Measurements from ENCODE around the gene CPAMD8. TPM values are rescaled to one million over a fixed set of nuclear protein-coding genes. Genes with fewer than 3 reads are reported as not detected.

CPAMD8 gene
- total and polyA plus RNA-seq, 2 donors (not counting 1 experiment from before 2014, with no cell fraction given), result 1.1 to 2.7 TPM

- intact Hi-C loops (cut with micrococcal nuclease), result no loop called here
- no peak overlapping the region for H3K4me3 ChIP-seq (ENCODE audit: control extremely low read depth in 1 of 5, extremely low read depth in 1 of 5, insufficient read depth in 1 of 5, low read depth in 2 of 5, low read length in 4 of 5)
- no peaks in the 10 kb centered on the region for H3K79me2 ChIP-seq (ENCODE audit: control insufficient read depth, insufficient read depth, low read length)
- no peak for TF ChIP-seq CTCF (IDR thresholded peaks at IDR 0.05)
- H3K27me3 Mint-ChIP-seq, result peaks cover 15% of the 10 kb centered on the region
- H2AFZ ChIP-seq (ENCODE audit: insufficient read depth, low read depth, low read length, poor library complexity, severe bottlenecking), result no peak overlapping the region
- H3K4me1 ChIP-seq (ENCODE audit: control insufficient read depth in 2 of 2, insufficient read depth in 2 of 2, low read length in 2 of 2), result no peaks in the 10 kb centered on the region
- no peaks in the 10 kb centered on the region for H3K36me3 ChIP-seq (replicated peaks in 1 of 2; ENCODE audit: control extremely low read depth in 1 of 2, control insufficient read depth in 1 of 2, extremely low read depth in 1 of 2, insufficient read depth in 2 of 2, low read length in 1 of 2)
- peaks cover 0 to 10% (median 0%) of the 10 kb centered on the region in 4 experiments for H3K27me3 ChIP-seq (replicated peaks in 1 of 4; ENCODE audit: control extremely low read depth in 1 of 4, control insufficient read depth in 3 of 4, insufficient read depth in 4 of 4, low read length in 3 of 4)
- H3K9me3 Mint-ChIP-seq (ENCODE audit: insufficient read depth), result peaks cover 8% of the 10 kb centered on the region
- H3K27ac Mint-ChIP-seq, result no peak overlapping the region
- no peak overlapping the region for H3K27ac ChIP-seq (ENCODE audit: low read length in 2 of 2)
- no peak overlapping the region for H3K4me2 ChIP-seq (replicated peaks; ENCODE audit: low read depth, low read length, poor library complexity, severe bottlenecking)
- WGBS (ENCODE audit: insufficient coverage), result 62% methylated on average over 1 of the region's 1 CpG
- peaks cover 0 to 47% (median 4%) of the 10 kb centered on the region in 3 donors for H3K9me3 ChIP-seq (ENCODE audit: control extremely low read depth in 1 of 3, control insufficient read depth in 2 of 3, insufficient read depth in 1 of 3, low read length in 2 of 3)
- POLR2A ChIA-PET, result no interaction called here
- ATAC-seq (ENCODE audit: low read depth) (no peak), DNase-seq (no peak)
- CTCF ChIA-PET, result no interaction called here
- no peak overlapping the region for H3K4me3 Mint-ChIP-seq
- H3K9ac ChIP-seq (ENCODE audit: low read length), result no peak overlapping the region
- H4K20me1 ChIP-seq (ENCODE audit: control insufficient read depth, insufficient read depth, low read length, poor library complexity, severe bottlenecking), result no peaks in the 10 kb centered on the region
- no peaks in the 10 kb centered on the region for H3K4me1 Mint-ChIP-seq
Measured at GRCh38 chr19:16922592-16922934, 104.0 kb downstream of the CPAMD8 start.

- POLR2A ChIA-PET, result no interaction called here
- Histone ChIP-seq H2AFZ (ENCODE audit: insufficient read depth, low read depth, low read length, poor library complexity, severe bottlenecking) (no peak overlapping the region), H3K9me3 (ENCODE audit: control extremely low read depth in 1 of 3, control insufficient read depth in 2 of 3, insufficient read depth in 1 of 3, low read length in 2 of 3) (peaks cover 0 to 46% (median 4%) of the 10 kb centered on the region in 3 donors), H4K20me1 (ENCODE audit: control insufficient read depth, insufficient read depth, low read length, poor library complexity, severe bottlenecking) (no peaks in the 10 kb centered on the region), H3K27me3 (replicated peaks in 1 of 4; ENCODE audit: control extremely low read depth in 1 of 4, control insufficient read depth in 3 of 4, insufficient read depth in 4 of 4, low read length in 3 of 4) (peaks cover 0 to 10% (median 0%) of the 10 kb centered on the region in 4 experiments), H3K9ac (ENCODE audit: low read length) (no peak overlapping the region), H3K4me2 (replicated peaks; ENCODE audit: low read depth, low read length, poor library complexity, severe bottlenecking) (no peak overlapping the region), H3K36me3 (replicated peaks in 1 of 2; ENCODE audit: control extremely low read depth in 1 of 2, control insufficient read depth in 1 of 2, extremely low read depth in 1 of 2, insufficient read depth in 2 of 2, low read length in 1 of 2) (no peaks in the 10 kb centered on the region), H3K79me2 (ENCODE audit: control insufficient read depth, insufficient read depth, low read length) (no peaks in the 10 kb centered on the region), H3K4me3 (ENCODE audit: control extremely low read depth in 1 of 5, extremely low read depth in 1 of 5, insufficient read depth in 1 of 5, low read depth in 2 of 5, low read length in 4 of 5) (no peak overlapping the region), H3K4me1 (ENCODE audit: control insufficient read depth in 2 of 2, insufficient read depth in 2 of 2, low read length in 2 of 2) (no peaks in the 10 kb centered on the region), H3K27ac (ENCODE audit: low read length in 2 of 2) (no peak overlapping the region)
- H3K9me3 Mint-ChIP-seq (ENCODE audit: insufficient read depth), result peaks cover 8% of the 10 kb centered on the region
- no peak overlapping the region for H3K4me3 Mint-ChIP-seq
- WGBS (ENCODE audit: insufficient coverage), result 91% methylated on average over 21 of the region's 21 CpGs
- H3K27me3 Mint-ChIP-seq, result peaks cover 18% of the 10 kb centered on the region
- CTCF ChIA-PET, result no interaction called here
- H3K4me1 Mint-ChIP-seq, result no peaks in the 10 kb centered on the region
- intact Hi-C loops (cut with micrococcal nuclease), result no loop called here
- no peak for ATAC-seq (ENCODE audit: low read depth)
- no peak for TF ChIP-seq CTCF (IDR thresholded peaks at IDR 0.05)
- DNase-seq, result no peak
- H3K27ac Mint-ChIP-seq, result no peak overlapping the region
Measured at GRCh38 chr19:16921766-16922591, 104.6 kb downstream of the CPAMD8 start.
